A673 (cell line): Measurements from ENCODE around the gene OR6M1. TPM values are rescaled to one million over a fixed set of nuclear protein-coding genes. Genes with fewer than 3 reads are reported as not detected.

Source experiments
- BruUV-seq: library from RNA; stranded (reverse); fragments of 400-500 nt; replicated peaks from 2 replicates; lab custom pipeline; 2021; lab: Mats Ljungman, UMichigan
- CTCF ChIA-PET: fragments of 300-600 bp; sonication (Branson Sonifier 250); formaldehyde crosslinking; loops from one replicate; lab custom pipeline; 2022; ENCODE audit warnings: antibody characterized with exemption; lab: Charles Lee
- POLR2A ChIA-PET: fragments of 300-600 bp; sonication (Branson Sonifier 250); formaldehyde crosslinking; loops from one replicate; lab custom pipeline; 2022; ENCODE audit warnings: antibody characterized with exemption; ENCODE audit not compliant: low non-redundant PET; lab: Charles Lee
- DNase-seq: peaks from one replicate; pipeline ENCODE4 v3.0.0-alpha.2; 2015; ENCODE audit warnings: low spot score
- H3K27ac ChIP-seq: fragments of 200-600 bp; sonication (generic); 2 replicates; pipeline ENCODE4 v1.5.1; 2016; ENCODE audit warnings: mixed run types, low read depth, mild to moderate bottlenecking, mixed read lengths, antibody characterized with exemption, low read length; ENCODE audit not compliant: poor library complexity, severe bottlenecking
- H3K27me3 ChIP-seq: fragments of 200-600 bp; sonication (generic); replicated peaks from 2 replicates; pipeline ENCODE4 v1.6.1; 2017; ENCODE audit warnings: mixed run types, low read depth, mild to moderate bottlenecking, mixed read lengths, antibody characterized with exemption, low read length; ENCODE audit not compliant: insufficient read depth, poor library complexity
- H3K36me3 ChIP-seq: fragments of 200-600 bp; sonication (generic); 2 replicates; pipeline ENCODE4 v1.6.1; 2016; ENCODE audit warnings: mixed run types, mild to moderate bottlenecking, mixed read lengths, antibody characterized with exemption, low read length; ENCODE audit not compliant: insufficient read depth, poor library complexity, severe bottlenecking
- H3K4me1 ChIP-seq: fragments of 200-600 bp; sonication (generic); 2 replicates; pipeline ENCODE4 v1.6.1; 2017; ENCODE audit warnings: mixed run types, mild to moderate bottlenecking, mixed read lengths, antibody characterized with exemption, low read length; ENCODE audit not compliant: insufficient read depth, poor library complexity, severe bottlenecking
- H3K4me3 ChIP-seq: fragments of 200-600 bp; sonication (generic); 2 replicates; pipeline ENCODE4 v1.5.1; 2016; ENCODE audit warnings: low read depth, mixed run types, mild to moderate bottlenecking, mixed read lengths, low read length; ENCODE audit not compliant: poor library complexity, severe bottlenecking
- H3K9me3 ChIP-seq: fragments of 200-600 bp; sonication (generic); 2 replicates; pipeline ENCODE4 v1.6.1; 2016; ENCODE audit warnings: mixed run types, low read depth, mild to moderate bottlenecking, mixed read lengths, antibody characterized with exemption, low read length; ENCODE audit not compliant: poor library complexity, severe bottlenecking
- EZH2 ChIP-seq: fragments of 200-600 bp; sonication (generic); IDR thresholded peaks from 2 replicates; pipeline ENCODE4 v1.6.1; 2017; ENCODE audit warnings: borderline replicate concordance, low read depth, mild to moderate bottlenecking, mixed read lengths, antibody characterized with exemption, low read length; ENCODE audit not compliant: poor library complexity, severe bottlenecking
- intact Hi-C: fragments of 100-400 bp; cut with micrococcal nuclease; formaldehyde crosslinking; loops from one replicate; pipeline ENCODE4 v1.10.0; 2022; ENCODE audit not compliant: unreplicated experiment
- total RNA-seq: library from RNA; stranded (reverse); gene quantifications from 2 replicates; pipeline ENCODE4 v1.2.3, GENCODE V29; 2021
- TF ChIP-seq, protein P1 (sequence below): fragments of 300-800, 200-600 bp; sonication (generic); conservative IDR thresholded peaks from 2 replicates; pipeline ENCODE4 v1.5.1; 2017; ENCODE audit warnings: low read depth, mild to moderate bottlenecking, antibody characterized with exemption, low read length, moderate library complexity, mixed read lengths

The OR6M1 gene
- total RNA-seq, 1 experiment from 2014 or later, result not detected

DNA sequence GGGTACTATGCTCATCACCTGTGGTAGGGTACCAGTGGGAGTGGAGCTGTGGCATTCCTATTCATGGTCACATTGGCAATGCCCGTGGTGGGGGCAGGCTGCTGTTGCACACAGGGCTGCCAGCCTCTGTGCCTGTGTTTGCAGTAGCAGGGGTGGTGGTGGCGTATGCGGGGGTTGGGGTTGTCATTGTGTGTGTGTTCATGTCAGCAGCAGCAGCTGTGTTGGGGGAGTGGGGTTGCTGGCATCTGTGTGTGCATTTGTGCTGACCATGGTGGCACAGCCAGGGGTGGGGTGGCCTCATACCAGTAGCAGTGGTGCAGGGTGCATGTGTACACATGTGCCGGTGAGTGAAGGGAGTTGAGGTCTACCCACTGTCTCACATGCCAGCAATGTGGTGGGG is 45.0 kb upstream of the OR6M1 start:
- intact Hi-C loops, result no loop called here
- H3K9me3 ChIP-seq, result no peaks in the 10 kb centered on the region
- H3K27me3 ChIP-seq, result peaks cover 9% of the 10 kb centered on the region
- no peak overlapping the region for H3K27ac ChIP-seq
- TF ChIP-seq EZH2, result no peak
- TF ChIP-seq, protein P1, sequence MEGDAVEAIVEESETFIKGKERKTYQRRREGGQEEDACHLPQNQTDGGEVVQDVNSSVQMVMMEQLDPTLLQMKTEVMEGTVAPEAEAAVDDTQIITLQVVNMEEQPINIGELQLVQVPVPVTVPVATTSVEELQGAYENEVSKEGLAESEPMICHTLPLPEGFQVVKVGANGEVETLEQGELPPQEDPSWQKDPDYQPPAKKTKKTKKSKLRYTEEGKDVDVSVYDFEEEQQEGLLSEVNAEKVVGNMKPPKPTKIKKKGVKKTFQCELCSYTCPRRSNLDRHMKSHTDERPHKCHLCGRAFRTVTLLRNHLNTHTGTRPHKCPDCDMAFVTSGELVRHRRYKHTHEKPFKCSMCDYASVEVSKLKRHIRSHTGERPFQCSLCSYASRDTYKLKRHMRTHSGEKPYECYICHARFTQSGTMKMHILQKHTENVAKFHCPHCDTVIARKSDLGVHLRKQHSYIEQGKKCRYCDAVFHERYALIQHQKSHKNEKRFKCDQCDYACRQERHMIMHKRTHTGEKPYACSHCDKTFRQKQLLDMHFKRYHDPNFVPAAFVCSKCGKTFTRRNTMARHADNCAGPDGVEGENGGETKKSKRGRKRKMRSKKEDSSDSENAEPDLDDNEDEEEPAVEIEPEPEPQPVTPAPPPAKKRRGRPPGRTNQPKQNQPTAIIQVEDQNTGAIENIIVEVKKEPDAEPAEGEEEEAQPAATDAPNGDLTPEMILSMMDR, result no peak
- CTCF ChIA-PET, result no interaction called here
- DNase-seq, result no peak
- H3K36me3 ChIP-seq, result no peaks in the 10 kb centered on the region
- POLR2A ChIA-PET, result no interaction called here
- no peak overlapping the region for H3K4me3 ChIP-seq
- no peaks in the 10 kb centered on the region for H3K4me1 ChIP-seq
- no TSS peak for BruUV-seq

DNA sequence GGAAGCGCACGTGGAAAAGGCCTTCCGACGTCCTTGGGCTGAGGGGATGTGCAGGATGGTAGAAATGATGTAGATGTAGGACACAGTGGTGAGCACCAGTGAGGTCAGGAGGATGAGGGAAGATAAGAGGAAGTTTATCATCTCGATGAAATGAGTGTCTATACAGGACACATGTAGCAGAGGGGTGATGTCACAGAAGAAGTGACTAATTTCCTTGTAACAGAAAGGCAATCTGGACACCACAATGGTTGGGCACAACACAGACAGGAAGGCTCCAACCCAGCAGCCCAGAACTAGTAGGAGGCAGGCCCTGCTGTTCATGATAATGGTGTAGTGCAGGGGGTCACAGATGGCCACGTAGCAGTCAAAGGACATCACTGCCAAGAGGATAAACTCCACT is 35.0 kb upstream of the OR6M1 start:
- BruUV-seq, result no TSS peak

DNA sequence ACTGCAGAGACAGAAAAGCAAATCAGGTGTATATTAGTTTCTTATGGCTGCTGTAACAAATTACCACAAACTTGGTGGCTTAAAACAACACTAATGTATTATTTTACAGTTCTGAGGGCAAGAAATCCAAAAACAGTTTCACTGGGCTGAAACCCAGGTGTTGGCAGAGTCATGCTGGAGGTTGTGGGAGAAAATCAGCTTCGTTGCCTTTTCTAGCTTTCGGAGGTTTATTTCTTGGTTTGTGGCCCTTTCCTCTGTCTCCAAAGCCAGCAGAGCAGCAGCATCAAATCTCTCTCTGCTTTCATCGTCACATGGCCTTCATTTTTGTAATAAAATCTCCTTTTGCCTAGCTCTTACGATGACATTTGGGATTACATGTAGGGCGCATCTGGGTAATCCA is 33.0 kb upstream of the OR6M1 start:
- ChIA-PET POLR2A (no interaction called here), CTCF (no interaction called here)
- Histone ChIP-seq H3K27ac (no peak overlapping the region), H3K4me3 (no peak overlapping the region), H3K27me3 (peaks cover 12% of the 10 kb centered on the region), H3K36me3 (no peaks in the 10 kb centered on the region), H3K9me3 (no peaks in the 10 kb centered on the region), H3K4me1 (no peaks in the 10 kb centered on the region)
- no peak for TF ChIP-seq EZH2
- TF ChIP-seq, protein P1, result no peak
- intact Hi-C loops, result no loop called here
- no peak for DNase-seq
- no TSS peak for BruUV-seq

More for the DNA sequence above, 35.0 kb upstream of the OR6M1 start:
- H3K27ac ChIP-seq, result no peak overlapping the region
- intact Hi-C loops, result no loop called here
- peaks cover 24% of the 10 kb centered on the region for H3K27me3 ChIP-seq
- no peaks in the 10 kb centered on the region for H3K4me1 ChIP-seq
- H3K36me3 ChIP-seq, result no peaks in the 10 kb centered on the region
- ChIA-PET POLR2A (no interaction called here), CTCF (no interaction called here)
- H3K4me3 ChIP-seq, result no peak overlapping the region
- no peaks in the 10 kb centered on the region for H3K9me3 ChIP-seq
- TF ChIP-seq EZH2, result no peak
- TF ChIP-seq, protein P1, result no peak
- DNase-seq, result no peak
